Posterior cingulate gyrus (tissue), 11 donors: ENCODE measurements around the gene PXDN.
"Not testable (repeated sequence)": the region's sequence is repeated elsewhere in the genome, so short reads cannot be mapped to it uniquely, and the experiment has no call there.

ENCODE experiments used
- DNase-seq, 10 donors: peaks; one replicate each; pipeline versions ENCODE4 v3.0.0 to v3.0.0-alpha.2; 2020 to 2021; ENCODE audit warnings: mixed read lengths in 3 of 10
- intact Hi-C: fragments of 100-400 bp; cut with DNase I; formaldehyde crosslinking; loops from one replicate; pipeline ENCODE4 v1.15.1; 2023

The PXDN gene

DNA sequence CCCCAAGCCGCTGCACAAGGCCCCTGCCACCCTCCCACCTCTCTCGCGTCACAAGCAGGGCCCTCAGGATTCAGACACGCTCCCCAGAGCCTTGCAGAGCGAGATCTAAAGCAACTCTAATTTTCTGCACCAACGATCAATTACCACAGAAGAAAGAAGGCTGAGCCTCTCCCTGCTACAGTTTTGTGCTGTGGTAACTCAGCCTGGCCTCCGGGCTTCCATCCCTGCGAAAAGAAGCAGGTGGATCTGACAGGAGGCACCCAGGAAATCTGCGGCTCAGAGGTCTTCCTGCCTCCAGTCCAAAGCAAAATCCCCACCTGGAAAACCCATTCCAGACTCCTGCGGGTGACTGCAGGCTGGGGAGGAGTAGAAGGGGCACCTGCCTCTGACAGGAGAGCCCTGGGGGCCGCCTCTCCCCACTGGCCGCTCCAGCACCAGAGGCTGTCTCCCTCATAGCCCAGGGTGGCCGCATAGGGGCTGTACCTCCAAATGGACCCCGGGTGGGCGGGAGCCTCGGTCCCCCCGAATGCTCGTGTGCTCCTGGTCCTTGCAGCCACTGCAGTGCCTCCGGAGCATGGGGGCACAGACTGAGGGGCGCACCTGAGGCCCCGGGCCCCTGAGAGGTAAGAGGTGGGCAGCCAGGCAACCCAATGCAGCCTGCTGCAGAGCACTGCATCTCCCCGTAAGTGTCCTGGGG, 31.0 kb downstream of the PXDN start:
- peak in 2 of 10 donors; percentile 72 to 82 for DNase-seq
- intact Hi-C loops, result no loop called here

DNA sequence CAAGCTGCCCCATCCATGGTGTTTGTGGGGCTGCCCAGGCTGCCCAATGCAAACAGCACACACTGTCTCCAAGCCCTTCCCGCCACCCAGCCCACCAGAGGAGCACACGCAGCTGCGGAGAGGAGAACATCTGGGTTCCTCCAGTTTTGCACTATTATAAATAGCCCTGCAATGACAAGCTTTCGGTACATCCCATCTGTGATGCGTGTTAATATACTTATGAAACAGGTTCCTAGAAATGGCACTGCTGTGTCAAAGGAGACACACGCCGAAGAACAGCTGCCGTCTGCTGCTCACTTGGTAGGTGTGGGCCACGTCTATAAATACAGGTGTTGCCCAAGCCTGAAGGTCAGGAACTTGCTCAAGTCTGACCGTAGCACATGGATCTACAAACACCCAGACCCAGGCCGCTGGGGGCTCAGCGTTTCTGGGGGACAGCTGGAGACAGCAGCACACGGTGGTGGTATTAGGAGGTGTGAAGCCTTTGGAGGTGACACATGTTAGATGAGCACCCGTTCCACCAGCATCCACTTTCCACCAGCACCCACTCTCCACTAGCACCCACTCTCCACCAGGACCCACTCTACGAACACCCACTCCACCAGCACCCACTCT, 34.3 kb downstream of the PXDN start:
- intact Hi-C loops, result no loop called here
- peak in 2 of 10 donors; percentile 46 to 53 for DNase-seq

DNA sequence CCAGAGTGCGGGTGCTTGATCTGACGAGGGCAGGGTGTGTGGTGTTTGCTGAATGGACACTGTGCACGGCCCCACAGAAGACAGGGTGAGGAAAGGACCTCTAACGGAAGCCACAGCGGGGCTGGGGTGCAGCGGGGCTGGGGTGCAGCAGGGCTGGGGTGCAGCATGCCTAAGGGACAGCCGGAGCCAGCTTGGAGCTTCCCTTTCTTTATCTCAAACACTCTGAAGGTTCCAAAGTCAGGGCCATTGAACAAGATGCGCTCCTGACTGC, 35.0 kb downstream of the PXDN start:
- peak in 1 of 10 donors; percentile 77 for DNase-seq
- intact Hi-C loops, result no loop called here

DNA sequence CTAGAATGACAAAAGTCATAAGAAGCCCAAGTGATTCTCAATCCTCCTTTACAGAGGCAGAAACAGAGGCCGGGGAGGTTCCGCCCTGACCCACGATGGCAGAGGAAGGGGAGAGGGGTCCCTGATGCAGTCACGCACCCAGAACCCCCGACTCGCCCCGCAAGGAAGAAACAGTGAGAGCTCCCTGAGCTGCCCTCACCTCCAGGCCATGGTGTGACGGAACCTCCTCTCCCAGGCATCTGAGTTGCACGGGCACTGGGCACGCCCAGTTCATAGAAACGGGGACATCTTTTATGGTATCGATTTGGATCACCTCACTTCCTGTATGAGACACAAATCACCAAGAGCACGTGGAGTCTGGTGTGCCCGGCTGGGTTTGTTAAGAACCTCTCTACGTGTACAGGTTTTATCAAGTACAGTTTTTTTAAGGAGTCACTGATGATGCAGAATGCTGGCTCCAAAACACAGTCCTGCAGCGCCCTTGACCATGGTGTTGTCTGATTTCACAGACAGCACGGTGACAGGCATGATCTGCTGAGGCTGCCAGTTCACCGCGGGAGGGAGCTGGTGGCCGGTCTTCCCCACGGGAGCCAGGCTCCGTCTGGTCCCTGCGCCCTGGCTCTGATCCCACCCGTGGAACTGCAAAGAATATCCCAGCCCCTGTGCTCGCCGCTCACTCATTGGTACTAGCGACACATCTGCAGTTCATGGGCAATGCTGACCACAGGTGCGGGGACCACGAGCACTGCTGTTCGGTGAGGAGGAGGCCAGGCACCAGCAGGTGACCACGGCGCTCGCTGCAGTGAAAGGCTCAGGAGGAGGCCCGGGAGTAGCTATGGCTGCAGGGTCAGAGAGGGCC, 35.6 kb downstream of the PXDN start:
- intact Hi-C loops, result no loop called here
- peak in 2 of 10 donors; percentile 41 to 70 for DNase-seq

DNA sequence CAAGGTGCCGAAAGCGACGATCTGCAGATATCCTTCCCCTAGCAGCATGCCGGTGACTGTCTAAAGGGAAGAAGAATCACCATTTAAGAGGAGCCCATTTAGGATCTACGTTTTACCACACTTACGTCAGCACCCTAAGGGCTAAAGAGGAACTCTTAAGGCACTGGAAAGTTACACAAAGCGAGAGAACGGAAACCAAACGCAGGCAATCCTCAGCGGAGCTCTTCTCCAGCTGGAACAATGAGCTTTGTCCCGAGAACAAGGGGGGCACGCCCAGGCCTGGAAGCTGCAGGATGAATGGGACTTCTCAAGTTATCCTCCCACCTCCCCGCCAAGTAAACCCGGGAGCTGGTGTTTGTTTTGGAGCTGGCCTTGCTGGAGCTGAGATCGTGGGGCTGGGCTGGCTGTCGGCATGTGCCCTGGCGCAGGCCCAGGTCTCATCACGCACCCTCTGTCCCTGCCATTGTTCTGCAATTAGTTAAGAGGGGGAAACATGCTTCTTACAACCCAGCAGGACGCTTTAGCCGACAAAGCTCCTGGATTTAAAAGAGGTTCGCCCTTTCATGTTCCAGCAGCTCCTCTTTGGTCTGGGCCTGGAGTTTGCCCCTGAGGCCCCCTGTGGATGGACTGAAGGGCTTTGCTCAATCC, 36.4 kb downstream of the PXDN start:
- intact Hi-C loops, result no loop called here
- DNase-seq, result peak in 4 of 10 donors; percentile 26 to 81 (median 50)

DNA sequence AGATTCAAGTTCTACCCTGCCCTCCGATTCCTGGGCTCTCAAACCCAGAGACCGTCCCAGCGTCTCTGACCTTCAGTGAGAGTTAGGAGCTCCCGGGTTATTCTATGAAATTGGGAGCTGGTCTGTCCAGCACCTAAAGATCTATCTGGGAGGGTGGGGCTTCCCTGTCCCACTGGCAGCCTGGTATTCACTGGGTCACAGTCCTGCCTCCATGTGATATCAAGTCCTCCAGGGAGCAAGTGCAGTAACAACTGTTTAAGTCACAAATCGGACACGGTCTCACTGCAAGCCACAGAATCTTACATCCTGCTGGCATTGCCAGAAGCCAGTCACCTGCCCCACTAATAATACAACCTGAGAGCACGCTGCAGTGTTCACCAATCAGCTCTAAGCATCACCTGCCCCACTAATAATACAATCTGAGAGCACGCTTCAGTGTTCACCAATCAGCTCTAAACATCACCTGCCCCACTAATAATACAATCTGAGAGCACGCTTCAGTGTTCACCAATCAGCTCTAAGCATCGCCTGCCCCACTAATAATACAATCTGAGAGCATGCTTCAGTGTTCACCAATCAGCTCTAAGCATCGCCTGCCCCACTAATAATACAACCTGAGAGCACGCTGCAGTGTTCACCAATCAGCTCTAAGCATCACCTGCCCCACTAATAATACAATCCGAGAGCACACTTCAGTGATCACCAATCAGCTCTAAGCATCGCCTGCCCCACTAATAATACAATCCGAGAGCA, 38.0 kb downstream of the PXDN start:
- peak in 2 of 10 donors; percentile 8 to 38 for DNase-seq
- intact Hi-C loops, result not testable (repeated sequence)

DNA sequence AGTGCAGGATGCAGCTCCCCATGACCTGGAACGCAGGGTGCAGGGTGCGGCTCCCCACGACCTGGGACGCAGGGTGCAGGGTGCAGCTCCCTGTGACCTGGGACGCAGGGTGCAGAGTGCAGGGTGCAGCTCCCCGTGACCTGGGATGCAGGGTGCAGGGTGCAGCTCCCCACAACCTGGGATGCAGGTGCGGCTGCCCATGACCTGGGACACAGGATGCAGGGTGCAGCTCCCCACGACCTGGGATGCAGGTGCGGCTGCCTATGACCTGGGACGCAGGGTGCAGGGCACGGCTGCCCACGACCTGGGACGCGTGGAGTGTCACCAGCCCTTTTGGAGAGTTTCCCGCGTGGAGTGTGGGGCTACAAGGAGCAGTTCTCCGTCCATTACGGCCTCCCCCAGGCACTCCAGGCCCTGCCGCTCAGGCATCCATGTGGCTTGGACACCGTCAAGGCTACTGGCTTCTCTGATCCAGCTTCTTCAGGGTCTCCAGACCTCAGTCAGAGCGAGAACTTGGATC, 38.7 kb downstream of the PXDN start:
- intact Hi-C loops, result no loop called here
- DNase-seq, result peak in 2 of 10 donors; percentile 1 to 55

DNA sequence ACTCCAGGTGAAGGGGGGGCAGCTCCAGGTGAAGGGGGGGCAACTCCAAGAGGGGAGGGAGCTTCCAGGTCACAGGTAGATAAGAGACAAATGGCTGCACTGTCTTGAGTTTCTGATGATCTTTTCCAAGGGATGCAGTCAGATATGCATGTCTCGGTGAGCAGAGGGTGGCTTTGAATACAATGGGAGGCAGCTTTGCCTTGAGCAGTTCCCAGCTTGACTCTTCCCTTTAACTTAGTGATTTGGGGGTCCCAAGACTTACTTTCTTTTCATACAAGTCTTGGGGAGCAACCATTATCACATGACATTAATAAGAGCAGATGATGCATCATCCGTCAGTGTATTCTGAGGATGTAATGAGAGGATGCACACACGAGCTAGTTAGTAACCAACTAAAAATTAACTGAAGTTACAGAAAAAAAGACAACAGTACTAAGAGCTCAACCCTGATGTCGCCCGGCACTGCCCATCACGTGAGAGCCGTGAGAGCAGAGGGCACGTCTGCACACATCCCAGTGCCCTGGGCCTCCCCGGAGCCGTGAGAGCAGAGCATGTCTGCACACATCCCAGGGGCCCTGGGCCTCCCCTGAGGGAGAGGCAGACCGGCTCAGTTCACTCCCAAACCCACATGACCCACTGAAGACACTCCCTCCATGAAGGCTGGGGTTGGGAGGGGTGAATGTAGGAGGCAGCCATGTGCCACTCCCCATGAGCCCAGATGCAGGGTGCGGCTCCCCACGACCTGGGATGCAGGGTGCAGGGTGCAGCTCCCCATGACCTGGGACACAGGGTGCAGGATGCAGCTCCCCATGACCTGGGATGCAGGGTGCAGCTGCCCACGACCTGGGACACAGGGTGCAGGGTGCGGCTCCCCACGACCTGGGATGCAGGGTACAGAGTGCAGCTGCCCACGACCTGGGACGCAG, 39.4 kb downstream of the PXDN start:
- intact Hi-C loops, result no loop called here
- DNase-seq, result peak in 2 of 10 donors; percentile 9 to 59

DNA sequence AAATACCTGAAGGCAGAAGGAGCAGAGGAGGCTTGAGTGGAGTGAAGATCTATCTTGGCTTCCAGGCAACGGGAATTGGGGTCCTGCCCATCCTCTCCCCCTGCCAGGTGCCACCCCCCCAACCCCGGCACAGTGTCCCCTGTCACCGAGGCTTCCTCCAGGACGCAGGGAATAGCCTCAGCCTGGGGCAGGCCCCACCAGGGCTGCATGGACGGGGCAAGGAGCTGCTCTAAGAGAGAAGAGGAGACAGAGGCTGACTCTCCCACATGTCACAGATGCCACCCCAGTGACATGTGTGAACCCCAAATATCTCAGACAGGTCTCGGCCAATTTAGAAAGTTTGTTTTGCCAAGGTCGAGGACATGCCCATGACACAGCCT, 42.1 kb downstream of the PXDN start:
- intact Hi-C loops, result no loop called here

DNA sequence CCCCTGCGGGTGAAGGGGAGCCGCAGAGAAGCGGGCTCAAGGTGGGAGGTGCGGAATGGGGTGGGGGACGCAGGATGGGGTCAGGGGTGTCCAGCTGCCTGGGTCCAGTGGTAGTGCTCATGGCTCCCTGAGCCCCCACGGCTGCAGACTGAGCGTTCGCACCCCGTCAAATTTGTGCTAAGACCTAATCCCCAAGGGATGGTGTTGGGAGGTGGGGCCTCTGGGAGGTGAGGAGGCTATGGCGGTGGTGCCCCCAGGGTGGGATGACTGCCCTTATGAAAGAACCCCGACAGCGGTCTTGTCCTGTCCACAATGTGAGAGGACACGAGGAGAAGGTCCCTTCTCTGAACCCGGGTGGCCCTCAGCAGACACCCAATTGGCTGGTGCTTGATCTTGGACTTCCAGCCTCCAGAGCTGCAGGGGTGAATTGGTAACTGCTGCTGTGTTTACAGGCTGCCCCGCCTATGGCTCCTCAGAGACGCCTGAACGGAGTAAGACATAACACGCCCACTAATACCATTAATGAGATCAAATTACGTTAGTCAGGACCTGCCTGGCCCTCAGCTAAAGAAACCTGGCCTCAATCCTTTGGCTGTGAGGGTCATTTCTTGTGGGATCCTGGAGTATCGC, 42.6 kb downstream of the PXDN start:
- peak in 1 of 10 donors; percentile 52 for DNase-seq
- intact Hi-C loops, result no loop called here

More for the DNA sequence above, 42.1 kb downstream of the PXDN start:
- peak in 2 of 10 donors; percentile 4 to 46 for DNase-seq

DNA sequence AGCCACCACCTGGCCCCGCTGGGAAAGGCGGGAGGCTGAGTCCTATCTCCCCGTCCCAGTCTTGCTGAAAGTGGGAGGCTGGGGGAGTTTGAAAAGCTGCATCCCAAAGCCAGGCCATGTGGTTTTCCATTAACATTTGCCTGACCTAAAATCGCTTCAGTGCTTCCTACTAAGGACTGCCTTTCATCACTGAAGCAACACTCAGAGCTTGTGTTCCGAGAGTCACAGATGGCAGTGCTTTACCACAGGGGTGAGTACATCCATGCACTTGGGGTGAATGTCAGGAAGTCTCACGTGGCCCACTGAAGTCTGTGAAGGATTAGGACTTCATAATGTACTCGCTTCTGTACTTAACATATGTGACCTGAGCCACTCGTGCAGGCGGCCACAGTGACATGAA, 43.3 kb downstream of the PXDN start:
- intact Hi-C loops, result no loop called here
- peak in 2 of 10 donors; percentile 6 to 8 for DNase-seq

DNA sequence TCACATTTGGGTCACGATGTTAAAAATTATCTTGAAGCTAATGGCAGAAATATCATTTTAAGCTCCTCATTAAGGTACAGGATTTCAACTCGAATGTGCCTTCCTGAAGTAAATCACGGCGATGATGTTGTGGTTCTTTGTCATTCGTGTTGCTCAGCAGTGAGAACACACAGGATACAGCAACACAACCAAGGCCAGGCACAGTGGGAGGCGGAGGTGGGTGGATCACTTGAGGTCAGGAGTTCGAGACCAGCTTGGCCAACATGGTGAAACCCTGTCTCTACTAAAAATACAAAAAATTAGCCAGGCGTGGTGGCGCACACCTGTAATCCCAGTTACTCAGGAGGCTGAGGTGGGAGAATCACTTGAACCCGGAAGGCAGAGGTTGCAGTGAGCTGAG, 43.9 kb downstream of the PXDN start:
- DNase-seq, intact Hi-C loops: not testable (repeated sequence)

DNA sequence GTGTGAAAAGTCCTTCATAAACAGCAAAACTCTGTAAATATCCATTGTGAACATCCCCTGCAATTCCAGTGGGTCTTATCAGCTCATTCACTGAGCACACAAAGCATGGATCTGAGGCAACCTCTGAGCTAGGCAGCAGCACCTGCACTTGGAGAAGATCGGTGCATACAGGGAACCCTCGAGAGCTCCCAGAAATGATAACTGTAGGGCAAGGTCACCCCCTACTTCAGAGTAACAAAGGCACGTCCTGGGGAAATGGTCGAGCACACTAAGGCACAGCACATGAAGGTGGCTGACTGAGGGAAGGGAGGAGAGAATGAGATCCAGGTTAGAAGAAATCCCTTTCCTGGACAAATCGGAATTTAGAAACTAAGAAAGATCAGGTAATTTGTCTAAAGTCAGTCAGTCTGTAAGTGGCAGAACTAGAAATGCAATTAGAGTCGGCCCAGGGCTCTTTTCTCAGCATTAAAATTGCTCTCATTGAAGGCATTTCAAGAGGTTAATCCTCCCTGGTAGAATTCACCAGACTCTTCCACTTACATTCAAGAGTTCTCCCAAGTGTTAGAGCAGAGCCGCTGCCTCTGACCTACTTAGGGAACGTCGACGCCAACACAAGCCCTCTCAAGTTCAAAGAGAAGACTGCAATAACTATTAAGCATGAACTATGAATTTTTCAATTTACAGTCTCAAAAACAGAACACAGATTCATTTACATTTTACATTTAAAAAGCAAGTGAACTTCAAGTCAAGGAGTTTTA, 45.9 kb downstream of the PXDN start:
- intact Hi-C loops, result no loop called here
- DNase-seq, result peak in 2 of 10 donors; percentile 4 to 43

DNA sequence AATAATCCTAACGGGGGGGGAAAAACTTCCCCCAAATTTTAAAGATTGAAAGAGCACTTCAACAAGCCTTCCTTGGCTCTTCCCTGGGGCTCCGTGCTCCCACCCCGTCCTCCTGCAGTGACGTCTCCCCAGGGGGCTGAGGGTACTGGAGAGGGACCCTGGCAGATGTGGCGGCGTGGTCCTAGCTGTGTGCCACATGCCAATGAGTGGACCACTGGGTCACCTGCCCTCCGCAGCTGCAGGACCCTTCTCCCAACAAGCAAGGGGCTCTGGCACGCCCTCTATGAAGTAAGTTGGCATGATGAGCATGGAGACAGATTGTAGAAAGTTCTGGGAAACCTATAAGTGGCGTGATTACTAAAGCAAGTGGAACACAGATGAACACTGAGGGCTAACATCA, 46.7 kb downstream of the PXDN start:
- DNase-seq, result peak in 1 of 10 donors; percentile 12
- intact Hi-C loops, result no loop called here

DNA sequence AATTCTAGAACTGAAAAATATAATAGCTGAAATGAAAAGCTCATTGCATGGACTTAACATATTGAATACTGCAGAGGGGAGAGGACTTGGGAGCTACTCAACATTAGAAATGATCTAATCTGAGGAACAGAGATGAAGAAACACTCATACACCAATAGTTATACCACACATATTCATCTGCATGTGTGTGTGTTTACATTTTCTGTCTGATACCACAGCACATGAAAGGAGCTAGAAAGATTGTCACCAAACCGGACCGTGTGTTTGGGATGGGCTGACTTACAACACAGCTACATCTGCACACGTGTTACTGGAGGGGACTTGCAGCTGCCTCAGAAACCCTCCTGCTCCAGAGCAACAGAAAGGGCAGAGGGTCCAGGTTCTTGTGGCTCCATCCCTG, 47.8 kb downstream of the PXDN start:
- intact Hi-C loops, result no loop called here

DNA sequence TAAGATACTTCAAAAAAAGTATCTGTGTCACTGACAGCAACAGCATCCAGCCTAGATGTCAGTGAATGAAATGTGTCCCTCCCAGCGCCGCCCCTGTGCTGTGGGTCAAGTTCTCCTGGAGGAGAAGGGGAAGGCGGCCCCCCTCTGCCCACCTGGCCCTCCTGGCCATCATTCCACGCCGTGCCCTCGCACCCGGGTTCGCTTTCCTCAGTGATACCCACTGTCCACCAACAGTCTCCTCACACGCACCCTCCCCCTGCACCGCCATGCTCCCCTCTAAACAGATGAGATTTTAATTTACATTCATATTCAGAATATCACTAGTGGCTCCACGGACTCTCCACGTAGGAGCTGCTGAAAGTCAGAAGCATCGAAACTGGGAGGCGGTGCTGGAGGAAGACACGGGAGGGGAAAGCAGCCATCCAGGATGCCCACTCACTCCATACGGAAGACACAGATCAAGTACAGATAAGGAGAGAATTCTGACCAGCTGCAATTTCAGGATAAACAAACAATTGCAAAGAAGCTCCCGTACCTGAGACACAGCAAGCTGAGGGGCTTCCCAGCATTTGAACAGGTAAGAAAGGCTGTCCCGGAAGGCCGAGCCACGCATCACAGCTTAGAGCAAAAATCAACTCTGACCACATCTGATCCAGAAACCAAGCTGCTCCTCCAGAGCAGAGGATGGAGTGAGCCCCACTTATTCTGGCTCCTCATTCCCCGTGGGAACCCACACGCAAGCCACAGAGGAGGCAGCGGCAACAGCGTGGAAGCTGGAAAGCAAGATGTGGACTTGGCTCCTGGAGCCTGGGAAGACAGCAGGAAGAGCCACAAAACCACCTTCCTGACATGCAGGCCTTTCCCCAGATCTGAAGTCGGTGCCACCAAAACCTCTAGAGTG, 49.7 kb downstream of the PXDN start:
- peak in 2 of 10 donors; percentile 42 to 80 for DNase-seq
- intact Hi-C loops, result no loop called here

More for the DNA sequence above, 47.8 kb downstream of the PXDN start:
- DNase-seq, result peak in 1 of 10 donors; percentile 8

DNA sequence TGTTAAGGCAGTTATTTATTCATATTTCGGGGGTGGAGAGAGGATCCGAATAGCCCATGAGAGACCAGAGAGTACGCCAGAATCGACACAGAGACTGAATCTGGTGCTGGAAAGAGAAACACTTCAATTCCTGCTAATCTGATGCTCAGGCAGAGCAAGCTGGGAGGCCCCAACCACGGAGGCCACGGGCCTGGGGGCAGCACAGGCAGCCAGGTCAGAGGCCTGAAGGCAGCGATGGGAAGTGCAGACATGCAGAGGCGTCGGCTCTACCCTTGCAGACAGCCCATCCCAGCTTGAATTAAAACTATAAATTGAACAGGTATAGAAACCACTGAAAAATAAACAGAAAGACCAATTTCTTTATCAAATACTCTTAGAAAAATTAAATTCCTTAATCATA, 50.6 kb downstream of the PXDN start:
- DNase-seq, result no peak
- intact Hi-C loops, result no loop called here
